Prostate gland (tissue), 2 donors: Measurements from ENCODE around the gene KIT.

Experiments
- CTCF ChIP-seq, 4 experiments: fragments of 200-600 bp in 2 of 4; fragments of 450-650 bp in 2 of 4; sonication (generic) in 2 of 4; IDR thresholded peaks; 1 replicate in 3 of 4; 2 replicates in 1 of 4; pipeline ENCODE4 v1.5.1; 2016 to 2019; ENCODE audit warnings: antibody characterized with exemption in 4 of 4, mild to moderate bottlenecking in 2 of 4, moderate library complexity in 2 of 4
- POLR2A ChIP-seq: fragments of 450-650 bp; IDR thresholded peaks from one replicate; pipeline ENCODE4 v1.6.1; 2016; ENCODE audit warnings: antibody characterized with exemption, mild to moderate bottlenecking

GRCh38 chr4:54727346-54727745 lies 69.6 kb downstream of the KIT start:
- TF ChIP-seq CTCF (IDR thresholded peaks at IDR 0.05) (no peak), POLR2A (no peak)
